ENCODE data around the gene KCNG3. TPM values are rescaled to one million over a fixed set of nuclear protein-coding genes. Genes with fewer than 3 reads are reported as not detected.

The KCNG3 gene
- polyA plus RNA-seq, 3 donors = not detected

- no peaks in the 10 kb centered on the region for H3K36me3 ChIP-seq (replicated peaks in 1 of 2; ENCODE audit: control insufficient read depth in 1 of 2, insufficient read depth in 2 of 2, low read length in 2 of 2)
- no peaks in the 10 kb centered on the region for H3K36me3 Mint-ChIP-seq
- intact Hi-C loops (cut with micrococcal nuclease) = no loop called here
- H3K27me3 ChIP-seq (ENCODE audit: control insufficient read depth in 2 of 2, insufficient read depth in 2 of 2, low read length in 2 of 2) = peaks cover 3 to 5% of the 10 kb centered on the region in 2 donors
- H3K4me1 ChIP-seq (ENCODE audit: control insufficient read depth in 1 of 2, insufficient read depth in 2 of 2, low read length in 2 of 2) = no peaks in the 10 kb centered on the region
- H3K27ac Mint-ChIP-seq = no peak overlapping the region
- peak; percentile 3 to 28 (median 13) for DNase-seq
- H3K27me3 Mint-ChIP-seq (ENCODE audit: low read depth in 3 of 3) = peaks cover 0 to 8% (median 5%) of the 10 kb centered on the region in 3 donors
- no peak overlapping the region for H3K4me3 ChIP-seq (replicated peaks in 1 of 3; ENCODE audit: low read depth in 2 of 3, low read length in 3 of 3)
- no peak overlapping the region for H3K9ac ChIP-seq (ENCODE audit: insufficient read depth, low read length, poor library complexity, severe bottlenecking)
- no peak overlapping the region for H2AFZ ChIP-seq (ENCODE audit: insufficient read depth, low read depth, low read length, poor library complexity, severe bottlenecking)
- H3K4me1 Mint-ChIP-seq = no peaks in the 10 kb centered on the region
- H3K9me3 Mint-ChIP-seq = no peaks in the 10 kb centered on the region
- H3K9me3 ChIP-seq (replicated peaks in 1 of 2; ENCODE audit: control insufficient read depth in 1 of 2, insufficient read depth in 1 of 2, low read length in 2 of 2) = no peaks in the 10 kb centered on the region
- H3K4me2 ChIP-seq (replicated peaks; ENCODE audit: extremely low read depth, low read length, poor library complexity, severe bottlenecking) = no peak overlapping the region
- TF ChIP-seq CTCF (IDR thresholded peaks at IDR 0.05) = no peak
- H3K4me3 Mint-ChIP-seq = no peak overlapping the region
- H3K79me2 ChIP-seq (ENCODE audit: insufficient read depth, low read length) = no peaks in the 10 kb centered on the region
- no peak overlapping the region for H3K27ac ChIP-seq (ENCODE audit: low read depth in 1 of 2, low read length in 2 of 2)
- no peaks in the 10 kb centered on the region for H4K20me1 ChIP-seq (ENCODE audit: insufficient read depth, low read length)
Measured at GRCh38 chr2:42438685-42439084, 55.1 kb downstream of the KCNG3 start.

GRCh38 chr2:42436370-42436769 lies 57.4 kb downstream of the KCNG3 start:
- H3K27me3 ChIP-seq (ENCODE audit: control insufficient read depth in 2 of 2, insufficient read depth in 2 of 2, low read length in 2 of 2) = peaks cover 2 to 3% of the 10 kb centered on the region in 2 donors
- no peak overlapping the region for H3K4me3 ChIP-seq (replicated peaks in 1 of 3; ENCODE audit: low read depth in 2 of 3, low read length in 3 of 3)
- 100% methylated on average over 1 of the region's 2 CpGs for WGBS (ENCODE audit: insufficient coverage)
- peaks cover 0 to 2% (median 0%) of the 10 kb centered on the region in 7 donors for H3K9me3 Mint-ChIP-seq
- peaks cover 0 to 9% (median 7%) of the 10 kb centered on the region in 3 donors for H3K27me3 Mint-ChIP-seq (ENCODE audit: low read depth in 3 of 3)
- no peak for DNase-seq
- no peak overlapping the region for H3K27ac Mint-ChIP-seq
- intact Hi-C loops (cut with micrococcal nuclease) = no loop called here
- no peaks in the 10 kb centered on the region for H3K79me2 ChIP-seq (ENCODE audit: insufficient read depth, low read length)
- no peaks in the 10 kb centered on the region for H3K36me3 Mint-ChIP-seq
- H3K4me2 ChIP-seq (replicated peaks; ENCODE audit: extremely low read depth, low read length, poor library complexity, severe bottlenecking) = no peak overlapping the region
- H3K9me3 ChIP-seq (replicated peaks in 1 of 2; ENCODE audit: control insufficient read depth in 1 of 2, insufficient read depth in 1 of 2, low read length in 2 of 2) = no peaks in the 10 kb centered on the region
- no peaks in the 10 kb centered on the region for H3K36me3 ChIP-seq (replicated peaks in 1 of 2; ENCODE audit: control insufficient read depth in 1 of 2, insufficient read depth in 2 of 2, low read length in 2 of 2)
- H4K20me1 ChIP-seq (ENCODE audit: insufficient read depth, low read length) = no peaks in the 10 kb centered on the region
- no peak overlapping the region for H3K27ac ChIP-seq (ENCODE audit: low read depth in 1 of 2, low read length in 2 of 2)
- no peak overlapping the region for H2AFZ ChIP-seq (ENCODE audit: insufficient read depth, low read depth, low read length, poor library complexity, severe bottlenecking)
- TF ChIP-seq CTCF (IDR thresholded peaks at IDR 0.05) = no peak
- no peak overlapping the region for H3K4me3 Mint-ChIP-seq
- H3K4me1 ChIP-seq (ENCODE audit: control insufficient read depth in 1 of 2, insufficient read depth in 2 of 2, low read length in 2 of 2) = no peaks in the 10 kb centered on the region
- no peak overlapping the region for H3K9ac ChIP-seq (ENCODE audit: insufficient read depth, low read length, poor library complexity, severe bottlenecking)
- H3K4me1 Mint-ChIP-seq = no peaks in the 10 kb centered on the region
